Activated CD8-positive, alpha-beta T cell treated with anti-CD3 and anti-CD28 coated beads for 36 hours (primary cell): ENCODE results near the gene OSMR. TPM values are rescaled to one million over a fixed set of nuclear protein-coding genes. Genes with fewer than 3 reads are reported as not detected.

Source experiments
- ATAC-seq: fragments of 200-7000 bp; cut with Tn5 transposase; one replicate; pipeline ENCODE4 v1.10.0; 2021; ENCODE audit warnings: mild to moderate bottlenecking, moderate library complexity
- CTCF ChIA-PET: fragments of 350-600 bp; sonication (Branson Sonifier 250); formaldehyde crosslinking; loops from one replicate; lab custom pipeline; 2021; ENCODE audit warnings: antibody characterized with exemption; lab: Charles Lee
- POLR2A ChIA-PET: fragments of 350-600 bp; sonication (Branson Sonifier 250); formaldehyde crosslinking; loops from one replicate; lab custom pipeline; 2021; ENCODE audit warnings: antibody characterized with exemption; lab: Charles Lee
- DNase-seq: peaks from one replicate; pipeline ENCODE4 v3.0.0-alpha.2; 2020
- H3K27ac Mint-ChIP-seq: one replicate; pipeline ENCODE4 v1.8.0; 2021; ENCODE audit warnings: mild to moderate bottlenecking, mixed read lengths
- H3K27me3 Mint-ChIP-seq: one replicate; pipeline ENCODE4 v1.8.0; 2021; ENCODE audit warnings: mixed read lengths
- H3K36me3 Mint-ChIP-seq: one replicate; pipeline ENCODE4 v1.8.0; 2021; ENCODE audit warnings: low read depth, mixed read lengths
- H3K4me1 Mint-ChIP-seq: one replicate; pipeline ENCODE4 v1.8.0; 2021; ENCODE audit warnings: low read depth, mixed read lengths
- H3K4me3 Mint-ChIP-seq: one replicate; pipeline ENCODE4 v1.8.0; 2021; ENCODE audit warnings: mild to moderate bottlenecking, moderate library complexity, mixed read lengths
- H3K9me3 Mint-ChIP-seq: one replicate; pipeline ENCODE4 v1.8.0; 2021; ENCODE audit warnings: mixed read lengths
- intact Hi-C: fragments of 100-400 bp; cut with micrococcal nuclease; formaldehyde crosslinking; loops from one replicate; pipeline ENCODE4 v1.10.0; 2022
- total RNA-seq, 2 experiments: library from RNA; stranded (reverse); gene quantifications; one replicate each; pipeline ENCODE4 v1.2.3, GENCODE V29; 2021
- TF ChIP-seq, protein P1 (sequence below): fragments of 200-600 bp; IDR thresholded peaks from one replicate; pipeline ENCODE4 v1.8.0; 2022; ENCODE audit warnings: antibody characterized with exemption, mild to moderate bottlenecking

OSMR gene
- total RNA-seq, 2 experiments from 2014 or later = not detected

DNA sequence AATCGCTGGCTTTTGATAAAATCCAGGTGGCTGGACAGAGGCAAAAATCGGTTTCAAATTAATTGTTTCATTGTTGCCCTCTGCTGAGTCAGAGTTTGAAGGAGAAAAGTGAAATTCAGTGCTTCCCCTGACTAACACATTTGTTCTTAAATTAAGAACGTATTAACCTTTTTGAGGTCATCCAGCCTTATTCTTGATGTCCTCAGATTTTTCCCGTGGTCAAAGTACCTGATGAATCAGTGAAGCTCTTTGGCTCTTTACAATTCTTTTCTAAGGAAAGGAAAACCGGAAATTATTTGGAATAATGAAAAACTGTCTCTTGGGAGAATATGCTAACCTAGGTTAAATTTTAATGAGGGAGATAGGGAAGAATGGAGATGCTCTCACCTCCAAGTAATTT lies 21.6 kb downstream of the OSMR start:
- DNase-seq = no peak
- no peaks in the 10 kb centered on the region for H3K36me3 Mint-ChIP-seq
- no peak overlapping the region for H3K27ac Mint-ChIP-seq
- TF ChIP-seq, protein P1, sequence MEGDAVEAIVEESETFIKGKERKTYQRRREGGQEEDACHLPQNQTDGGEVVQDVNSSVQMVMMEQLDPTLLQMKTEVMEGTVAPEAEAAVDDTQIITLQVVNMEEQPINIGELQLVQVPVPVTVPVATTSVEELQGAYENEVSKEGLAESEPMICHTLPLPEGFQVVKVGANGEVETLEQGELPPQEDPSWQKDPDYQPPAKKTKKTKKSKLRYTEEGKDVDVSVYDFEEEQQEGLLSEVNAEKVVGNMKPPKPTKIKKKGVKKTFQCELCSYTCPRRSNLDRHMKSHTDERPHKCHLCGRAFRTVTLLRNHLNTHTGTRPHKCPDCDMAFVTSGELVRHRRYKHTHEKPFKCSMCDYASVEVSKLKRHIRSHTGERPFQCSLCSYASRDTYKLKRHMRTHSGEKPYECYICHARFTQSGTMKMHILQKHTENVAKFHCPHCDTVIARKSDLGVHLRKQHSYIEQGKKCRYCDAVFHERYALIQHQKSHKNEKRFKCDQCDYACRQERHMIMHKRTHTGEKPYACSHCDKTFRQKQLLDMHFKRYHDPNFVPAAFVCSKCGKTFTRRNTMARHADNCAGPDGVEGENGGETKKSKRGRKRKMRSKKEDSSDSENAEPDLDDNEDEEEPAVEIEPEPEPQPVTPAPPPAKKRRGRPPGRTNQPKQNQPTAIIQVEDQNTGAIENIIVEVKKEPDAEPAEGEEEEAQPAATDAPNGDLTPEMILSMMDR = no peak
- peaks cover 14% of the 10 kb centered on the region for H3K27me3 Mint-ChIP-seq
- H3K9me3 Mint-ChIP-seq = peaks cover 11% of the 10 kb centered on the region
- CTCF ChIA-PET = interaction anchor here (1.6 kb wide), 1 partner anchor 54 kb away, joined by 4 read pairs; no protein-coding TSS in a partner anchor
- no peak for ATAC-seq
- POLR2A ChIA-PET = no interaction called here
- H3K4me3 Mint-ChIP-seq = no peak overlapping the region
- no peaks in the 10 kb centered on the region for H3K4me1 Mint-ChIP-seq
- intact Hi-C loops = no loop called here

DNA sequence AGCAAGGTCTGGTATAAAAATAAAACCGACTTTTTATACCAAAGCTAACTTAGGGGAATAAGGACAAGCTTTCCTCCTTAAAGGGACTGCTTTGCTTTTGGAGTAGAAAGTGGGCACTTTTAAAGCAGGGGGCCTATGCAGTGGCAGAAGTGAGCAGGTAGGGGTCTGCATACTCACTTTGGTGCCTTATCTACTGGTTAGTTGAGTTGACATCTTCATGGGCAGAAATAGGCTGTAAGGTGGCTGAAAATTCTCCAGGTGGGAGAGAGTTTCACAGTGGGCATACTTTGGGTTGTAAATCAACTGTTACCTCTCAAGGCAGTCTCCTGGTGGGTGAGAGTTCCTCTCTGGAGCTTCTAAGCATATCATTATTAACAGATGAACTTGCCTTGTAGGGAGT lies 24.8 kb downstream of the OSMR start:
- POLR2A ChIA-PET = no interaction called here
- ATAC-seq = no peak
- H3K9me3 Mint-ChIP-seq = no peaks in the 10 kb centered on the region

DNA sequence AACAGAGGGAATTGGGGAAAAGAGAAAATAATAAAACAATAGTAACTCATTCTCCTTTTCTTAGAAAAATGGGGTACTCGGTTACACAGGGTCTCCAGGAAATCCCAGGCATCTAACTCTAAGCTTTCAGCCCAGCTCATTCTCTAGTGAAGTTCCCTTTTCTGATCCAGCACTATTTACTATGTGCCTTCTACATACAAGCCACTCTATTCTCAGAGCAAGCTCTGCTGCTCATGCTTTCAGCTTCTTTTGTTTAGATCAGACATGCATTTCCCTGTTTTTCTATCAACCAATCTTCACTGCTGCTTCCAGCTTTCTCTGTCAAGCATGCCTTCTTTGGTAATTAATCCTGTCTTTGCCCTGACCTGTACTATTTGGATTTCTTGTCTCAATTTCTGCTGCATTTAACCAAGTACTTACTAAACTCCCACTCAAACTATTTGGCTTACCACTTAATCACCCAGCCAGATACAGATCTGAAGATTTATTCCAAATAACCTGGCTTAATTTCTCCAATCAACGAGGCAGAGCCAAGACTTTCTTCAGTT lies 25.3 kb downstream of the OSMR start:
- Mint-ChIP-seq H3K36me3 (no peaks in the 10 kb centered on the region), H3K4me3 (no peak overlapping the region), H3K27me3 (peaks cover 22% of the 10 kb centered on the region), H3K27ac (no peak overlapping the region), H3K9me3 (no peaks in the 10 kb centered on the region), H3K4me1 (no peaks in the 10 kb centered on the region)
- TF ChIP-seq, protein P1 = no peak
- ATAC-seq (no peak), DNase-seq (no peak)
- intact Hi-C loops = no loop called here
- ChIA-PET CTCF (no interaction called here), POLR2A (no interaction called here)

More for the DNA sequence above, 24.8 kb downstream of the OSMR start:
- intact Hi-C loops = no loop called here
- no peaks in the 10 kb centered on the region for H3K4me1 Mint-ChIP-seq
- CTCF ChIA-PET = no interaction called here
- no peak overlapping the region for H3K4me3 Mint-ChIP-seq
- H3K27me3 Mint-ChIP-seq = peaks cover 19% of the 10 kb centered on the region
- no peak for DNase-seq
- H3K36me3 Mint-ChIP-seq = no peaks in the 10 kb centered on the region
- TF ChIP-seq, protein P1 = no peak
- no peak overlapping the region for H3K27ac Mint-ChIP-seq

DNA sequence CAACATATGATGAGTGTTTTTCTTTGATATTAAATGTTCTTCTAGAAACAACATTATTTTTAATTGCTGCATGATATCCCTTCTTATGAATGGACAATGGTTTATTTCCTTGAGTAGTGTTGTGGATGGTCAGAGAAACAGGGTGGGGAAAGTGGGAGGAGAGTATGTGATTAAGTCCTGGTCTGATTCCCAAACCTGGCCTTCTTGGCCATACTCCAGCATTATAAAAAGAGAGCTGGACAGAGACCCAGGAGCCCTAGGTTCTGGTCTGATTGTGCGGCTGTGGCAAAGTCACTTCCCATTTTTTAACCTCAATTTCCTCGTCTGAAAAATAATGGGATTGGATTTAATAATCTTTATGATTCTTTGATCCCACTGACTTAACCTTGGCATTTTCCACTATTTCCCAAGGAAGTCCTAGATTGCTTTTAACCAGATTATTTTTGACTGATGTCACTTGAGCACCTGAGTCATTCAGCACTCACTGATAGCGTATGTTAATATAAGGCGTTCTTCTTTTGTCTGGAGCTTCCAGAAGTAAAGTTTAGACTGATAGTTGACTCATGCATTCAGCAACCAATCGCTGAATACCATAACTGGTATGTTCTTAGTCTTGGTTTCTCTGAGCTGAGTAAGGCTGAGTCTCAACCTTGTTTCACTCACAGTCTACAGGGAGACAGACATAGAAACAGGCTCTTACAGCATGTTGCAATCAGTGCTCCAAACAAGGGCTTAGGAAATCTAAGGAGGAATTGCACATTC lies 26.2 kb downstream of the OSMR start:
- Mint-ChIP-seq H3K27me3 (peaks cover 22% of the 10 kb centered on the region), H3K36me3 (no peaks in the 10 kb centered on the region), H3K9me3 (no peaks in the 10 kb centered on the region), H3K4me3 (no peak overlapping the region), H3K4me1 (no peaks in the 10 kb centered on the region), H3K27ac (no peak overlapping the region)
- no peak for DNase-seq
- POLR2A ChIA-PET = no interaction called here
- CTCF ChIA-PET = interaction anchor here (1.1 kb wide), 1 partner anchor 10 kb away, joined by 3 read pairs; no protein-coding TSS in a partner anchor
- intact Hi-C loops = no loop called here
- no peak for ATAC-seq
- TF ChIP-seq, protein P1 = no peak

DNA sequence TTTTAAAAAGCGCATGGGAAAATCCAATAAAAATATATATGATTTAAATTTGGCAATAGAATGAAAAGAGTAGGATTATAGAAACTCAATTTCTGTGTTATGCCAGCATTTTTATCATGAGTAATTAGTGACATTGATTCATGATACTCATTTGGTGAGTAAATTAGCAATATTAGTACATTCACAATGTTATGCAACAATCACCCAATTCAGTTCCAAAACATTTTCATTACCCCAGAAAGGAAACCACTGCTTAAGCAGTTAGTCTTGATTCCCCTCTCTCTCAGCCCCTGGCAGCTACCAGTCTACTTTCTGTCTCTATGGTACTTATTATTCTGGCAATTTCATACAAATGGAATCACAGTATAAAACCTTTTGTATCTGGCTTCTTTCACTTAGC lies 27.0 kb downstream of the OSMR start:
- Mint-ChIP-seq H3K4me1 (no peaks in the 10 kb centered on the region), H3K27me3 (peaks cover 22% of the 10 kb centered on the region), H3K9me3 (no peaks in the 10 kb centered on the region), H3K27ac (no peak overlapping the region), H3K36me3 (no peaks in the 10 kb centered on the region), H3K4me3 (no peak overlapping the region)
- TF ChIP-seq, protein P1 = no peak
- intact Hi-C loops = no loop called here
- POLR2A ChIA-PET = no interaction called here
- no peak for DNase-seq
- CTCF ChIA-PET = interaction anchor here (1.1 kb wide), 1 partner anchor 9 kb away, joined by 3 read pairs; no protein-coding TSS in a partner anchor
- no peak for ATAC-seq
